UCSD-AML1 (cell line): ENCODE data around the gene SLCO2A1.
"Not testable (repeated sequence)": the region's sequence is repeated elsewhere in the genome, so short reads cannot be mapped to it uniquely, and the experiment has no call there.

Experiments used
- DNase-seq: peaks from one replicate; lab custom pipeline; 2025; ENCODE audit not compliant: unreplicated experiment; lab: John Stamatoyannopoulos, UW

SLCO2A1 gene

GRCh38 chr3:134029734-134030378 lies at the start of gene SLCO2A1:
Gene SLCO2A1 (minus strand): TSS chr3:134029925. CDS start chr3:134029802, 123 bp downstream.
- DNase-seq, result no peak

- no peak for DNase-seq
Measured at GRCh38 chr3:134079111-134079547, 49.4 kb upstream of the SLCO2A1 start.

GRCh38 chr3:134078169-134078831 lies 48.6 kb upstream of the SLCO2A1 start:
- no peak for DNase-seq

- DNase-seq, result no peak
Measured at GRCh38 chr3:134077649-134078161, 48.0 kb upstream of the SLCO2A1 start.

DNA sequence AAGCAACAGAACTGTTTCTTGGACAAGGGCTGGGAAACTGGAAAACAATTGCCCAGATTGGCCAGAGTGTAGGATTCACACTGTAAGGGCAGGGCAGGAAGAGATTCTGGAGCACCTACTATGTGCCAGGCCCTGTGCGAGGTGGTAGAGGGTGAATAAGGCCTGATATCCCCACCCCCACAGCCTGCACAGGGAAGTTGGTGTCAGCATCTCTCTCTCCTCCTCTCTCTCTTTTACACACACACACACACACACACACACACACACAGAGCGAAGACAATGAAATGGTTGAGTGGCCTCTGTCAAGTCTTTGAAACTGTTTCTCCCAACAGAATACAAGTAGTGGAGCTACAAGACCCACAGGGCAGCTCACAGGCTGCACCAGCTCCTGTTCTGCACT lies 47.1 kb upstream of the SLCO2A1 start:
- DNase-seq, result no peak

DNA sequence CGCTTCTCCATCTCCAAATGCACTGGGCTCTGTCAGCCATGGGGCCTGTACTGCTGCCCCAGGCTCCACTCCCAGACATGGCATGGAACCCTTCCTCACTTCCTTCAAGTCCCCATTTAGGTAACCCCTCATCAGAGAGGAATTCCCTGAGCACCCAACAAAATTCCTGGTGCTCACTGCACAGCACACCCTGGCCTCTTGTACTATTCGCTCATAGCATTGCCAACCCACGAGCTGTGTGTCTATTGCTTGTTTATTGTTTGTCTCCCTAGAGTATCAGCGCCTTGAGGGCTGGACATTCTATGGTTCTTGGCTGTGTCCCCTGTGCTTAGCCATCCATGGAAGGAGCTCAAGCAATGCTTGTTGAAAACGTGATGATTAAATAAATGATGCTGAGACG lies 46.1 kb upstream of the SLCO2A1 start:
- no peak for DNase-seq

DNA sequence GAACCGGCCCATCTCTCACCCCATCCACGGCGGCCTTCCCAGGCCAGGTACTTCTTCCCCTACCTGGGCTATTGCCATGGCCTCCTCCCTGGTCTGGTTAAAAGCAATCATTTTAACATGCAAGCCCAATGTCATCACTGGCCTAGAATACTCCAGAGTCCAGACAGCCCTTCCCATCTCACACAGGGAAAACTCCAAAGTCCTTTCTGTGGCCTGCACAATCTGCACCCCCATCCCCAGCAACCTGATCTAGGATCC lies 45.8 kb upstream of the SLCO2A1 start:
- DNase-seq, result no peak

DNA sequence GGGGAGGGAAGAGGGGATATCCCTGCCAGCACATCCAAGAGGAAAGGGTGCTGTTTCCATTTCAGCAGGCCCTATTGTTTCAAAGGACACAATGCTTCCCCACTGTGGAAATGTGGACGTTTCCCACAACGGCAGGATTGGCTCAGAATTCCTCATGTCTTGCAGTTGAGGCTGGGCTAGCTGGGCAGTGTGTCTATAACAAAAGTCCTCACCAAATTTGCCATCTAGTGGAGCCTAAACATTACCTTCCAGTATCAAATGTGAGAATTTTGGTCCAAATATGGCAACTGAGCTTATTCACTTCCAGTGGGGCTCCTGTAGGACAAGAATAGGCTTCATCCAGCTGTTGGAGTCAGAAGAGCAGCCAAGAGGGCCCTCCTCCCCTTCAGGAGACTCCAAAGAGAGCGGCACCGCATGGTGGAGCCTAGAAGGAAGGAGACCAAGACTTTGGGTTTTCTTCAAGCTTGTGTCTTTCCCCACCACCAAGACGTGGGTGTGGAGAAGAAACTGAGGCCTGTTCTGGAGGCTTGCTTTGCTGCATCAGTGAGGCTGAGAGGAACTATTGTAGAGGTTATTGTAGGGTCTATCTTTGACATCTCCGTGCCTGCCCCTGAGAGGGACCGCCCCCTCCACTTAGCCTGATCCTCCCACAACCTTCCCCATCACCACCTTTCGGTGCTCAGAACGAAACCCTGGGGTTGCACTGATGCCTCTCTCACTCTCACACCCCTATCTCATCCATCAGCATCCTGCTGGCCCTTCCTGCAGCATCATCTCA lies 45.3 kb upstream of the SLCO2A1 start:
- no peak for DNase-seq

DNA sequence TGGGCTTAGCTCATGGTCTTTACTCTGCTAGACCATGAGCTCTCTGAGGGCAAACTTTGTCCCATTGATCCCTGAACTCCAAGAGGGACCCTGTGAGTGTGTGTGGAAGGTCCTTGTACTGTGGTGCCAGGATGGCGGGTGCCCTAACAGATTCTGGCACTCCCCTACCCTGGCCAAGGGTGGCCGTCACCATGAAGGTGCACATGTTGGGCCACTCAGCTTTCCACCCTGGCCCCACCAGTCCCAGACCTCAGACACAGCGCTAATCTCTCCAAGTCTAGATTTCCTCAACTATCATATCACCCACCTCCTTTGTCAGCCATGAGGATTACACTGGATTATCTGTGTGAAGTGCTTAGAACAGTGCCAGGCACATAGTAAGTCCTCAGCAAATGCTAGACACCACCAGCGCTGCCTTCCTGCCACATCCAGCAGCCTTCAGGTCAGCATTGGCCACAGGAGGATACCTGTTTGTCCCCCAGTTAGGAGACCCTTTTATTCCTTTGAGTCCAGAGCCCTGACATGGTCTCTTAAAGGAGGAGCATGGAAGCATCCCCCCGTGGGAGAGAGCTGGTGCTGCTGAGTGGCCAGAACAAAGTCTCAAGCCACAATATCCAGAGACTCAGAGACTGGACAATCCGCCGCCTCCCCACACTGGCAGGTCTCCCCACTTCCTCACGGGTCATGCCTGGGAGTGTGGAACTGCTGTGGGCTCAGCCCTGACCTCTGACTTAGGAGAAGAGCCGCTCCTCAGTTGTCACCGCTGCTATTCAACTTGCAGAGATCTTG lies 44.5 kb upstream of the SLCO2A1 start:
- DNase-seq, result no peak

- DNase-seq, result no peak
Measured at GRCh38 chr3:134073583-134073945, 43.8 kb upstream of the SLCO2A1 start.

DNA sequence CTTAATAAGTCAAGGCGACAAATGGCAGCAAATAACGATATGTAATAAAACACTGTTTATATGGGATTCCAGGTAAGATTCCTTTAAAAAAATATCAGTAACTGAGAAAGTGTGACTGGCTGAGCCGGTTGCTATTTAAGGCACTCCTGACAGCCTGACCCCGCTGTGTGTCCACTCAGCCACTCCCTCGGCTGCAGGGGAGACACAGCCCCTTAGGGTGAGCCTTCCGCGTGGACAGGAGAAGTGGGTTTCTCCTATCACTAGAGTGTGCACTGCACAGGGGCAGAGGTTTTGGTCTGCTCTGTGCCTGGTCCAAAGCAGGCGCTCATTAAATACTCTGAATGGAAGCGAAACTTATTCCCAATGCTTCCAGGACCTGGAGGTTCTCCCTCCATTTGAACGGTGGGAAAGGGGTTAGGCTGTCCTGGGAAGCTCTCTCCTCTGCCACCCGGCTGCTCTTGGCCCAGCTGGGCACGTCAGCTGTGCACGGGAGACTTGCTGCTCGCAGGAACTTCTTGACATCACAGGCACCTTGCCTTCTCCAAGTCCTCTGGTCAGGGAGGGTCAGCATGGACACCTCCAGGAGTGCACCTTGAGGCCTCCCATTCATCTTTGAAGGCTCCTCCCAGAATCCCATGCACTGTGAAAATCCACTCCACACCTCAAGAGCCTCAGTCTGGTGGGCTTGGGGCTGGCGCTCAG lies 43.3 kb upstream of the SLCO2A1 start:
- no peak for DNase-seq

- not testable (repeated sequence) for DNase-seq
Measured at GRCh38 chr3:134070281-134070680, 40.6 kb upstream of the SLCO2A1 start.

- no peak for DNase-seq
Measured at GRCh38 chr3:134068429-134068828, 38.7 kb upstream of the SLCO2A1 start.

DNA sequence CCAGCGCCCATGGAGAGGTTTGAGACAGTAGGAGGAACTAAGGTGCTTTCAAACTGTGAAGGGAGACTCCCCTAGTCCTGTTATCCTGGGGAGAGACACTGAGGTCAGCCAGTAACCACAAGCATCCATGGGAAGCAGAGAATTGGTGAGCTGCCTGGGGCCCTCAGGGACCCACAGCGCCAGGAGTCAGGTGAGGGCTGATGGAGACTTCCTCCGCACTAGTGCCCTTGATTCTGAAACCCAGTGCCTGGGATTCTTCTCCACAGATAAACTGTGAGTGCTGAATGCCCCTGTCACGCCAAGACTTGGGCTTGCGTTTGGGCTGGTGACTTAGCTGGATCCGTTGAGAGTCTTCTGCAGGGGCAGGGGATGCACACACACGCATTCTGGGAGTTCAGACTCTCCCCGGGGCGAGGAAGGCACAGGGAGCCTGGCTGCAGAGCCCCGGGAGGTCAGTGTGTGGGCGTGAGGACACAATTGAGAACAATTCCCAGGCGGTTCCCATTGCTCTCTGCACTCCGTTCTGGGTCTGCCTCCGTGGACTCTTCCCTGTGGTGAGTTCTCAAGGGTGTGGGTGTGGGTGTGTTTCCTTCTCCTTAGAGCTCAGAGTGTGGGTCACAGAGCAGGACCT lies 37.9 kb upstream of the SLCO2A1 start:
- DNase-seq, result no peak

DNA sequence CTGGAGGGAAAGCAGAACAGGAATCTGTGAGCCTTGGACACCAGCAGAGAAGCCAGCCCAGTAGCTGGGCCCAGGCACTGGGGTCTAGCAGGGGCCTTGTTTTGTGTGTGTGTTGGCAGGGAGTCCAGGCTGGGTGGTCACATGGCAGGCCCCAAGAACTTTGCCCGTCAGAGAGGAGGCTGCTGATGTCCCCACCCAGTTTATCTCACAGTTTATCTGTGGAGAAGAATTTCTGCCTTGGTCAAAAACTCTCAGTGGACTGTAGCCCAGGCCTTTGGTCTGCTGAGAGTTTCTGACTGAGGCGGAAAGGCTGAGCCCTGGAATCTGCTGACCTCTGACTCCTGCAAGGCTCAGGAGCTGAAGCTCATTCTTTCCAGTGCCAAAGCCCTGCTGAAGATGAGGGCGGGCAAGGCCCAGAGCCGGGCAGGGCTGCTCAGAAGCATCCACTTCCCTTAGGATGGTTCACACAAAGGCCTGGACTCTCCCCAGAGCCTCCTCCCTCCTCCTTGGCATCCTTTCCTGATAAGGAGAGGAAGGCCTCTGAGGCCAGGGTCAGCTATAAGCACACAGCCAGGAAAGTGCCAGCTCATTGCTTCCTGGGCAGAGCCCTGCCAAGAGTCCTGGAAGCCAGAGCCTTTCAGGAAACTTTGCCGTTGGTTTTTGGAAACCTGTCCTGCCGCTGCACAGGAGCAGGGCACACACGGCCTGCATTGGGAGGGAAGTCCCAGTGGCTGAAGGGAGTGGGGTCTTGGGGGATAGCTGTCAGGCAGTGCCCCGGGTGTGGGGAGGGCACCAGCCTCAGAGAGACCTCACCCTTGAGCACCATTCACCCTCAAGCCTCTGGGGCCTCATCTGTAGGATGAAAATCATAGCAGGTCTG lies 37.2 kb upstream of the SLCO2A1 start:
- DNase-seq, result no peak

DNA sequence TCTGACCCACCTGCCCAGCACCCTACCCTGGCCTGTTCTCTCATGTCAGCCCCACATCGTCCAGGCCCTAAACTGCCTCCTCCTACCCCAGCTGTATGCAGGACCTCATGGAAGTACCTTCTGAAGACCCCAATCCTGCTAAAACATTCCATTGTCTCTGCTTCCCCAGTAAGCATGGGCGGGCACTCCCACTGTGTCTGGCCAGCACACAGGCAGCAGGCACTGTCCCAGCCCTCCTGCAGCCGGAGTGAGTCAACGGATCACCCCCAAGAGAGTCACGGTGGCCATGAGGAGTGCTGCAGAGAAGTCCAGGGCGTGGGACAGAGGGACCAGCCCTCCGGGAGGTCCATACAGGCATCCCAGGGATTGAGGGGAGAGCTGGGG lies 36.4 kb upstream of the SLCO2A1 start:
- DNase-seq, result no peak

- no peak for DNase-seq
Measured at GRCh38 chr3:134065252-134066157, 35.8 kb upstream of the SLCO2A1 start.

DNA sequence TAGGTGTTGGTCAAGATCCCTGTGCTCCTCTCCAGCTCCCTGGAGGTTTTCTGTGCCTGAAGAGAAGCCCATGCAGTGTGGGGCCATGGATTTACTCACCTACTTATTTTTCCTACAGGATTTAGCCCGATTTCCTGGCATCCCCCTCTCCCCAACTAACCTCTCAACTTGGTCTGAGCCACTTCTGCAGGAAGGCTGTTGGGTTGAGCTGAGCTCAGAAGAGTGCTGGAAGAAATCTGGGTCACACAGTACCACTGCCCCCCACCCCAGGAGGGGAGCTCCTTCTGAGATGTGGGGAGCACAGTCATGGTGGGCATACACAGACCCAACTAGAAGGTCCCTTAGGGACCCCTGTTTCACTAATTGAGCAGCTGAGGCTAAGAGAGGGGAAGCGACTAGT lies 34.4 kb upstream of the SLCO2A1 start:
- no peak for DNase-seq
